Endothelial cell of umbilical vein (primary cell): Measurements from ENCODE around the gene DLGAP1. TPM values are rescaled to one million over a fixed set of nuclear protein-coding genes. Genes with fewer than 3 reads are reported as not detected.

Source experiments
- BruUV-seq: library from RNA; stranded (reverse); fragments of 400-500 nt; replicated peaks from 2 replicates; lab custom pipeline; 2021; lab: Mats Ljungman, UMichigan
- CTCF ChIA-PET: fragments of 300-600, 350-600 bp; sonication (Branson Sonifier 250); formaldehyde crosslinking; loops from one replicate; lab custom pipeline; 2021; ENCODE audit warnings: antibody characterized with exemption, inconsistent platforms; lab: Charles Lee
- POLR2A ChIA-PET: fragments of 300-600, 350-600 bp; sonication (Branson Sonifier 250); formaldehyde crosslinking; loops from one replicate; lab custom pipeline; 2021; ENCODE audit warnings: antibody characterized with exemption, inconsistent platforms; lab: Charles Lee
- DNase-seq: peaks from one replicate; pipeline ENCODE4 v3.0.0-alpha.2; 2011; ENCODE audit warnings: low read depth, low spot score
- FAIRE-seq: peaks from 2 replicates; lab custom pipeline; 2011; peaks lifted over from hg19 to GRCh38; lab: Jason Lieb, UNC
- H2AFZ ChIP-seq: 2 replicates; pipeline ENCODE4 v1.6.0; 2012; ENCODE audit warnings: low read depth, low read length, control low read depth, inconsistent platforms
- H3K27ac ChIP-seq: 2 replicates; pipeline ENCODE4 v1.5.1; 2011; ENCODE audit warnings: low read depth, mild to moderate bottlenecking, control low read depth, low read length, moderate library complexity; ENCODE audit not compliant: insufficient read depth
- H3K27me3 ChIP-seq, 2 experiments: 2 replicates each; pipeline versions ENCODE4 v1.6.0 to v1.6.1; 2011; ENCODE audit warnings: low read length in 2 of 2, mixed read lengths in 1 of 2; ENCODE audit not compliant: control insufficient read depth in 2 of 2, insufficient read depth in 2 of 2
- H3K36me3 ChIP-seq, 2 experiments: 2 replicates in 1 of 2; 3 replicates in 1 of 2; pipeline ENCODE4 v1.5.1; 2011; ENCODE audit warnings: low read length in 2 of 2, mild to moderate bottlenecking in 1 of 2, moderate library complexity in 1 of 2; ENCODE audit not compliant: control insufficient read depth in 2 of 2, insufficient read depth in 2 of 2; ENCODE audit errors: extremely low read depth in 1 of 2
- H3K4me1 ChIP-seq: 3 replicates; pipeline ENCODE4 v1.5.1; 2011; ENCODE audit warnings: mild to moderate bottlenecking, low read length; ENCODE audit not compliant: control insufficient read depth, insufficient read depth; ENCODE audit errors: extremely low read depth
- H3K4me2 ChIP-seq: 2 replicates; pipeline ENCODE4 v1.6.1; 2011; ENCODE audit warnings: low read length, control low read depth, mixed read lengths; ENCODE audit not compliant: insufficient read depth
- H3K4me3 ChIP-seq, 3 experiments: fragments of 200-600 bp in 1 of 3; sonication (generic), shearing (Covaris generic) in 1 of 3; replicated peaks in 1 of 3; 2 replicates each; pipeline ENCODE4 v1.5.1; 2011 to 2016; ENCODE audit warnings: control low read depth in 3 of 3, low read length in 3 of 3, mild to moderate bottlenecking in 2 of 3, inconsistent platforms in 1 of 3, low read depth in 1 of 3, moderate library complexity in 1 of 3; ENCODE audit not compliant: insufficient read depth in 1 of 3
- H3K79me2 ChIP-seq: 2 replicates; pipeline ENCODE4 v1.6.0; 2012; ENCODE audit warnings: low read length, inconsistent platforms; ENCODE audit not compliant: control insufficient read depth, insufficient read depth
- H3K9ac ChIP-seq: replicated peaks from 2 replicates; pipeline ENCODE3; 2011; ENCODE audit warnings: low read length, control low read depth; ENCODE audit not compliant: insufficient read depth; ENCODE audit errors: extremely low read depth
- H3K9me1 ChIP-seq: replicated peaks from 3 replicates; pipeline ENCODE4 v1.6.0; 2011; ENCODE audit warnings: mild to moderate bottlenecking, low read length; ENCODE audit not compliant: control insufficient read depth, insufficient read depth; ENCODE audit errors: extremely low read depth
- H3K9me3 ChIP-seq: replicated peaks from 2 replicates; pipeline ENCODE4 v1.5.1; 2012; ENCODE audit warnings: low read length, inconsistent platforms; ENCODE audit not compliant: control insufficient read depth, insufficient read depth
- H4K20me1 ChIP-seq: replicated peaks from 2 replicates; pipeline ENCODE3; 2011; ENCODE audit warnings: mild to moderate bottlenecking, low read length; ENCODE audit not compliant: control insufficient read depth, insufficient read depth; ENCODE audit errors: extremely low read depth
- CTCF ChIP-seq, 2 donors: IDR thresholded peaks; 1 replicate in 1 of 2; 2 replicates in 1 of 2; pipeline ENCODE4 v1.5.1; 2011; ENCODE audit warnings: low read length in 2 of 2, mild to moderate bottlenecking in 2 of 2, moderate library complexity in 2 of 2, control low read depth in 1 of 2, inconsistent platforms in 1 of 2, low read depth in 1 of 2; ENCODE audit not compliant: insufficient read depth in 1 of 2; ENCODE audit errors: extremely low read depth in 1 of 2
- EZH2 ChIP-seq: IDR thresholded peaks from 2 replicates; pipeline ENCODE4 v1.6.1; 2012; ENCODE audit warnings: borderline replicate concordance, low read depth, mild to moderate bottlenecking, moderate library complexity, low read length, inconsistent platforms; ENCODE audit not compliant: severe bottlenecking
- FOS ChIP-seq: IDR thresholded peaks from 2 replicates; pipeline ENCODE4 v1.6.1; 2011; ENCODE audit warnings: mild to moderate bottlenecking, low read length, moderate library complexity, borderline replicate concordance; ENCODE audit not compliant: insufficient read depth
- GATA2 ChIP-seq: IDR thresholded peaks from 2 replicates; pipeline ENCODE4 v1.7.0; 2011; ENCODE audit warnings: low read depth, mild to moderate bottlenecking, moderate library complexity, mixed read lengths, low read length; ENCODE audit not compliant: insufficient read length, insufficient read depth
- JUN ChIP-seq: IDR thresholded peaks from 2 replicates; pipeline ENCODE4 v1.6.1; 2011; ENCODE audit warnings: borderline replicate concordance, low read depth; ENCODE audit not compliant: insufficient read length, insufficient read depth
- MYC ChIP-seq: IDR thresholded peaks from one replicate; pipeline ENCODE4 v1.6.1; 2011; ENCODE audit warnings: mild to moderate bottlenecking, low read depth, low read length
- POLR2A ChIP-seq: IDR thresholded peaks from 2 replicates; pipeline ENCODE4 v1.6.1; 2012; ENCODE audit warnings: low read depth, mild to moderate bottlenecking, control low read depth, low read length
- POLR2AphosphoS5 ChIP-seq: IDR thresholded peaks from 2 replicates; pipeline ENCODE4 v1.6.1; 2012; ENCODE audit warnings: low read depth, mild to moderate bottlenecking, control low read depth, low read length, moderate library complexity; ENCODE audit not compliant: insufficient read depth
- dilution Hi-C: fragments of 300-500 bp; cut with MboI; formaldehyde crosslinking; loops from one replicate; pipeline ENCODE4 v1.15.0; 2019; ENCODE audit warnings: low sequenced_read_pairs; ENCODE audit not compliant: extremely low pct_ligation_motif_present
- intact Hi-C: fragments of 100-400 bp; cut with micrococcal nuclease; formaldehyde crosslinking; loops from one replicate; pipeline ENCODE4 v1.10.0; 2022
- polyA plus RNA-seq, 4 experiments: library from polyadenylated mRNA; depleted of rRNA in 3 of 4; stranded (reverse) in 3 of 4; unstranded in 1 of 4; fragments of >200 nt; gene quantifications; 2 replicates each; pipeline versions ENCODE4 v1.2.1 to v1.2.3, GENCODE V29; 2011 to 2012; ENCODE audit warnings: missing spikeins in 1 of 4
- total RNA-seq: library from RNA; stranded (reverse); gene quantifications from 2 replicates; pipeline ENCODE4 v1.2.3, GENCODE V29; 2021
- TF ChIP-seq, protein P1 (sequence below): IDR thresholded peaks from 2 replicates; pipeline ENCODE4 v1.6.1; 2011; ENCODE audit not compliant: insufficient read depth, insufficient read length

Gene DLGAP1
- total and polyA plus RNA-seq, 2 donors (not counting 3 experiments of a cell fraction or from before 2014, with no cell fraction given): 0.04 TPM; not detected in 1

DNA sequence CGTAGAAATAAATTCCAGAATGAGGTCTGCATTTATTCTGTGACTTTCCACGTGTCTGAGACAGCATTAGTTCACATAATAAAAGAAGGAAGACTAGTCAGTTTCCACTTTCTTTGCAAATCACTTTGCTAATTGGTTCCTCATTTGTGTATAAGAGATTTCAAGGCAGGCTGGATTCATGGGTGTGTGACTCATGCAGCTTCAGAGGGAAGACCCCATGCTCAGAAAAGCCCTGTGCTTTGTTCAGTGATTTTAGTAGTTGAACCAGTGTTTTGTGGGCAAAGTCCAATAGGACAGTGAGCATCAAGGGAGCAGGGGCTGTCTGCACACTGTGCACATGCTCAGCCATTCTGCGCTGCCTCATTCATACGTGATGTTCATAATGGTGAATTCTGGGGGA lies 297.8 kb downstream of the DLGAP1 start:
- ChIA-PET POLR2A (no interaction called here), CTCF (no interaction called here)
- DNase-seq: no peak
- intact Hi-C loops (no loop called here), dilution Hi-C loops (no loop called here)
- H3K4me1 ChIP-seq: no peaks in the 10 kb centered on the region
- no peaks in the 10 kb centered on the region for H3K27me3 ChIP-seq
- H3K36me3 ChIP-seq: no peaks in the 10 kb centered on the region
- no peaks in the 10 kb centered on the region for H4K20me1 ChIP-seq
- TF ChIP-seq EZH2 (no peak), GATA2 (no peak), CTCF (IDR thresholded peaks at IDR 0.05; ENCODE audit: extremely low read depth in 1 of 2, insufficient read depth in 1 of 2, low read depth in 1 of 2, low read length in 2 of 2) (no peak), JUN (no peak)
- TF ChIP-seq, protein P1, sequence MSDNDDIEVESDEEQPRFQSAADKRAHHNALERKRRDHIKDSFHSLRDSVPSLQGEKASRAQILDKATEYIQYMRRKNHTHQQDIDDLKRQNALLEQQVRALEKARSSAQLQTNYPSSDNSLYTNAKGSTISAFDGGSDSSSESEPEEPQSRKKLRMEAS: no peak
- FAIRE-seq: no peak
- H3K4me3 ChIP-seq: no peak overlapping the region
- no peaks in the 10 kb centered on the region for H3K9me3 ChIP-seq
- no TSS peak for BruUV-seq
- H3K9ac ChIP-seq: no peak overlapping the region
- no peaks in the 10 kb centered on the region for H3K9me1 ChIP-seq
- H2AFZ ChIP-seq: no peak overlapping the region
- no peak overlapping the region for H3K27ac ChIP-seq
- no peak overlapping the region for H3K4me2 ChIP-seq
- no peaks in the 10 kb centered on the region for H3K79me2 ChIP-seq

DNA sequence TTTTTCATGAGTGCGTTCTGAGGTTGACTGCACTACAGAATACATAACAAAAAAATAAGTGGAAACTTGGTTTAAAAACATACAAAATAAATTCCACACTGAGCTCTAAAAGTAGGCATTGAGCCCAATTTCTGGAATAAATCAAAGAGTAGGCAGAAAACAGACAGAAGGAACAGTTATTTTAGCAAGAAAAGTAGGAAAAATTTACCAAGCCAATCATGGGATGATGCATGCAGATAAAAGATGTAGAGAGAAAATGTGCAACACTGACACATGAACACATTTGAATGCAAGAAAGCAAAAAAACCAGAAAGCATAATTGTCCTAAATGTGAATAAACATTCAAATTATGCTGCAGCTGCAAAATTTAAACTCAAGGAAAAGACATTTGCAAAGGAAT lies 308.3 kb downstream of the DLGAP1 start:
- Histone ChIP-seq H3K79me2 (no peaks in the 10 kb centered on the region), H4K20me1 (no peaks in the 10 kb centered on the region), H3K4me2 (no peak overlapping the region), H3K9me3 (peaks cover 2% of the 10 kb centered on the region), H3K27ac (no peak overlapping the region), H3K4me3 (no peak overlapping the region), H3K9ac (no peak overlapping the region), H2AFZ (no peak overlapping the region), H3K36me3 (no peaks in the 10 kb centered on the region), H3K9me1 (no peaks in the 10 kb centered on the region), H3K4me1 (no peaks in the 10 kb centered on the region), H3K27me3 (no peaks in the 10 kb centered on the region)
- POLR2A ChIA-PET: no interaction called here
- no TSS peak for BruUV-seq
- intact Hi-C loops (no loop called here), dilution Hi-C loops (no loop called here)
- no peak for DNase-seq
- no peak for TF ChIP-seq JUN
- TF ChIP-seq CTCF (IDR thresholded peaks at IDR 0.05; ENCODE audit: extremely low read depth in 1 of 2, insufficient read depth in 1 of 2, low read depth in 1 of 2, low read length in 2 of 2): no peak
- no peak for TF ChIP-seq FOS
- no peak for TF ChIP-seq EZH2
- TF ChIP-seq, protein P1: no peak
- TF ChIP-seq MYC: no peak
- TF ChIP-seq POLR2A: no peak
- no peak for TF ChIP-seq POLR2AphosphoS5
- TF ChIP-seq GATA2: no peak
- FAIRE-seq: no peak
- CTCF ChIA-PET: no interaction called here
